GM12801 (cell line): Measurements from ENCODE around the gene SLC22A16.

Source experiments
- CTCF ChIP-seq: IDR thresholded peaks from one replicate; pipeline ENCODE4 v1.5.1; 2011; ENCODE audit warnings: control low read depth; ENCODE audit not compliant: insufficient read length; ENCODE audit errors: extremely low read depth

Gene SLC22A16

GRCh38 chr6:110409794-110410193 lies 66.6 kb downstream of the SLC22A16 start:
- no peak for TF ChIP-seq CTCF

DNA sequence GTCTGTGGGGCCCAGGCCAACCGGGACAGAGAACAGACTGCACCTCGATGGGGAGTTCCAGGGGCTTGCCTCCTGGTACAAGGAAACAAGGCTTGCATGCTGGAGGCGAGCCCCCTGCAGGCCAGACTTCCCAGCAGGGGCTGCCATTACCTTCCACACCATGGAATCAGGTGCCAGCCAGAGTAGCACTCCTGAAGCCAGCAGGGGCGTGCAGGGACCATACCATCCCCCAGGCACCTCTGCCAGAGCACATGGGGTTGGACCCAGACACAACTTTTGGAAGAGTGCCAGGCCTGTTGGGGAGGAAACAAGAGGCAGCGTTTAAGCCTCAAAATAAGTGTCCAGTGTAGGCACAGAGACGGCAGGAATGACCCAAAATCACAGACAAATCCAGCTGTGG lies 67.5 kb downstream of the SLC22A16 start:
- no peak for TF ChIP-seq CTCF

DNA sequence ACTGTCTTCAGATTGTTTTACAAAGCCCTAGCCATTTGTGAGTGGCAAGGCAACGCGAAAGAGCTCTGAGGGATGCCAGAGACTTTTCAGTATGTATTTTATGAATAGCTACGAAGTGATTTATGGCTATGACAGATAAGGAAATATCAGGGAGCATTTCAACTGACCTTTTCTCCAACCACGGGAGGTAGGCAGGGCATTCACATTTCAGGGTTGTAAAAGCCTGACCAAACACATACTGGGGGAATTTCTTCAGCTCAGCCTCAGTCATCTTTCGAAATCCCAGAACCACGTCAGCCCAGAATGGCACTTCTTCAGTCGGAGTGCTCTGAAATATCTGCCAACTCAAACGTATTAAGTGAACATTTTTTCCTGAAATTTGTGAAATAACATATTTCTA lies 71.8 kb downstream of the SLC22A16 start:
- TF ChIP-seq CTCF, result no peak

GRCh38 chr6:110401585-110402176 lies 74.7 kb downstream of the SLC22A16 start:
- TF ChIP-seq CTCF, result no peak

- no peak for TF ChIP-seq CTCF
Observed at GRCh38 chr6:110400208-110400607, 76.2 kb downstream of the SLC22A16 start.

DNA sequence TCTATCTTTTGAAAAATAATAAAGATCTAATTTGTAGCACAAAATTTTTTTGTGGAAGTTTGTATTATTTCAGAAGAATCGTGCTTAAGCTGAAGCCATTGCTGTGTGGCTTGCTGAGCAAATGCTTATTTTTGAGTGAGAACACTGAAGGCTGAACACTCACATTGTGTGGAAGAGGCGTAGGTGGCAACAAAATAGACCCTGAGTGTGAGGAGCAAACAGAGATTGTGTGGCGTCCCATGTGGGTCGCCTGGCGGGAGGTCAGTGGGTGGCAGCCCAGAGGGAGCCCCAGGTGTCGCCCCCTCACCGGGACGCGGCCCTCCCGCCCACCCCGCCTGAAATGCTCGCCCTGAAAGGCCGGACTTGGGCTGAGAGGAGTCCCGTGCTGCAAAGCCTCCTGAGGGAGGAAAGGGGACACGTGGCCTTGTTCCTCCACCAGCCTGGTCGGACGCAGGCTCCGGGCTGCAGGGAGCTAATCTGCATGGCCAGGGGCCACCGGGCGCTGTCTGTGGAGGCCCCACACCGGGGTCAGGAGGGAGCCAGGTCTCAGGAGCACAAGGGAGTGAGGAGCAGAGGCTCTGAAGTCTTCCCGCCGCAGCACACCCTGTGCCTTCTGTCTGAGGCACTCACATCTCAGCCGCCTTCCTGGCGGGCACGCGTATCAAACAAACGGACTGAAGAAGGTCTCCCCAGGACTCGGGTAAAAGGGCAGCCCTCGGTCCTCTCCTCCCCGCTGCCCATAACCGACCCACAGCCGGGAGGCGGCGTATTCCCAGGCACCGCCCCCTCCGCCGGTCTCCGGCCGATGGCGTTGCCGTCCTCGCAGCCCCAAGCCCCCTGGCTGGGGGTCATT lies 77.0 kb downstream of the SLC22A16 start:
- TF ChIP-seq CTCF, result no peak

DNA sequence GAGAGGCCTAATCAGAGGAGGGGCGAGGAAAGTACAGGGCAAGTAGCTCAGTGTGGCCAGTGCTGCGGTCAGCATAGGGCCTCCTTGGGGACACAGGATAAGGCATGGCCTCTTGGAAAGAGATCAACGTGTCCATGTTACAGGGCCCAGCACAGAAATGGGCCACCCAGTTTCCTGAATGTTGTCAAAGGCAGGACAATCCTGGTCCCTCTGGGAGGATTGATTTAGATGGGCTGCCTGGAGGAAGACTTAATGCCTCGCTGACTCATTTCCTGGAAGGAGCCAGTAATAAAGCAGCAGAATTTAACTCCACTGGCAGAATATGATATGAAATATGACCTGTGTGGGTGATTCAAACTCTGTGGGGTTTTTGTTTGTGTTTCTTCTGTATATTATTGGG lies 77.6 kb downstream of the SLC22A16 start:
- TF ChIP-seq CTCF, result no peak
